Activated CD4-positive, alpha-beta T cell treated with anti-CD3 and anti-CD28 coated beads, Interleukin-2, amount 10 ng/mL, durations not matched to agents 24 days and 14 days (primary cell): Measurements from ENCODE around the gene FAT1. TPM values are rescaled to one million over a fixed set of nuclear protein-coding genes. Genes with fewer than 3 reads are reported as not detected.

Source experiments
- DNase-seq: peaks from one replicate; pipeline ENCODE4 v3.0.0; 2022
- H3K27ac Mint-ChIP-seq: one replicate; pipeline ENCODE4 v1.8.0; 2022; ENCODE audit warnings: mild to moderate bottlenecking, mixed read lengths
- H3K27me3 Mint-ChIP-seq: one replicate; pipeline ENCODE4 v1.8.0; 2022; ENCODE audit warnings: mixed read lengths
- H3K36me3 Mint-ChIP-seq: one replicate; pipeline ENCODE4 v1.8.0; 2022; ENCODE audit warnings: low read depth, mild to moderate bottlenecking, mixed read lengths
- H3K4me1 Mint-ChIP-seq: one replicate; pipeline ENCODE4 v1.8.0; 2021; ENCODE audit warnings: mixed read lengths
- H3K4me3 Mint-ChIP-seq: one replicate; pipeline ENCODE4 v1.8.0; 2022; ENCODE audit warnings: mild to moderate bottlenecking, moderate library complexity, mixed read lengths
- H3K9me3 Mint-ChIP-seq: one replicate; pipeline ENCODE4 v1.8.0; 2021; ENCODE audit warnings: mixed read lengths
- intact Hi-C: fragments of 100-400 bp; cut with micrococcal nuclease; formaldehyde crosslinking; loops from one replicate; pipeline ENCODE4 v1.15.1; 2023
- total RNA-seq: library from RNA; stranded (reverse); gene quantifications from 2 replicates; pipeline ENCODE4 v1.2.3, GENCODE V29; 2022

Gene FAT1
- total RNA-seq, 1 donor from 2014 or later = 0.07 TPM

DNA sequence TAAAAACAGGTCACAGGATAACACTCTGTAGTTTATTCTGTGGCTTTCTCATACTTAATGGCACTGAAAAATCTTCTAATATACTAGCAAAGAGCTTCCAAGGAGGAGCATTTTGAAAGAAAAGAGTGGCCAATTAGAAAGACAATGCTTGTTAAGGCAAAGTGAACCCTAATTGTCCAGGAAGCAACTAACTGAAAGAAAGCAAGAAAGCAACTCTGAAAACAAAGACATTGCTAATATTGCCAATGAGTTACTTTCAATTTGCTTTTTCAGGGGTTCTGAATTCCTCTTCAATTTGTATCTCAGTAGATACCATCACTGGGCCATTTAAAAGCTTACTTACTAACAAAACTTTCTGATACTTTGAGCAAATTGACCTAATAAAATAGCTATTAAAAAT is 89.8 kb downstream of the FAT1 start:
- Mint-ChIP-seq H3K27ac (no peak overlapping the region), H3K9me3 (no peaks in the 10 kb centered on the region), H3K4me1 (no peaks in the 10 kb centered on the region), H3K4me3 (no peak overlapping the region), H3K27me3 (no peaks in the 10 kb centered on the region), H3K36me3 (no peaks in the 10 kb centered on the region)
- intact Hi-C loops = no loop called here
- DNase-seq = no peak

DNA sequence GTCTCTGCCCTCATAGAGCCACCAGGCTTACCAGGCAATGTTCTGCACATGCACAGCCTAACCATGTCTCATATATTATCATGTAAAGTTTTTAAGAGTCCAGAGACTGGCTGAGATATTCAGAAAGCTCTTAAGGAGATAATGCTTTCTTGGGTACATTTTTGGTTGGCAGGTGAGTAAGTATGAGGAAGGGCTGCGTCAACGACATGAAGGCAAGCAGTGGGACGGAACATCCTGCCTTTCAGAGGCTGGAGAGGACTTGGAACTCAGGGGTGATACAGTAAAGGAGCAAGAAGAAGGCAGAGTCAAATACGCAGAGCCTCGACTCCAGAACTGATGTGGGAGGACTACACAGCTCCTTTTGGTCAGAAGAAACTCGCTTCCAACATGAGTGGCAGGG is 93.5 kb downstream of the FAT1 start:
- intact Hi-C loops = no loop called here
- H3K4me1 Mint-ChIP-seq = peaks cover 4% of the 10 kb centered on the region
- no peaks in the 10 kb centered on the region for H3K36me3 Mint-ChIP-seq
- no peak for DNase-seq
- no peaks in the 10 kb centered on the region for H3K9me3 Mint-ChIP-seq
- no peaks in the 10 kb centered on the region for H3K27me3 Mint-ChIP-seq
- H3K4me3 Mint-ChIP-seq = no peak overlapping the region
- H3K27ac Mint-ChIP-seq = no peak overlapping the region

DNA sequence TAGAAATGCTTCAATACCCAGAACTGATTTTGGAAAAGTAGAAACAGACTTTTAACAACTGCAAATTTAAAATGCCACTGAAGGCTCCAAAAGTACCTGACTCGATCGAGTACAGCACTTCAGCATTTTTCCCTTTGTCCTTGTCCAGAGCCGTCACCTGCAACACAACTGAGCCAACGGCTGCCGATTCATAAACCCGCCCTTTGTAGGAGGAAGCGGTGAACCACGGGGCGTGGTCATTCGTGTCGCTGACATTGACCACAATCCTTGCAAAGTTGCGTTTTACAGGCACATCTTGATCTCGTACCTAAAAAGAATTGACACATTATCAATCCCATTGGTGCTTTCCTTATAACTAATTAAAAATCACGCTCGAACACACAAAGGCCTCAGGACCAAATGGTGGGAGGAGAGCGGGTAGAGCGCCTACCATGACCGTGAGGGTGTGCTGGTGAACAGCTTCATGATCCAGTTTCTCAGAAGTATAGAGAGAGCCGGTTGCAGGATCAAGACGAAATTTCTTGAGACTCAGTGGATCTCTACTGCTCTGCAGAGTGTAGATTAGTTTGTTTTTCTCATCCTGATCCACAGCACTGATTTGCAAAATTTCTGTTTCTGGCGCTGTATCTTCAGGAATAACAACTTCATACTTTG is 95.5 kb downstream of the FAT1 start:
- intact Hi-C loops = no loop called here
- H3K36me3 Mint-ChIP-seq = no peaks in the 10 kb centered on the region
- H3K4me1 Mint-ChIP-seq = peaks cover 4% of the 10 kb centered on the region
- DNase-seq = peak; percentile 64
- H3K27me3 Mint-ChIP-seq = no peaks in the 10 kb centered on the region
- H3K4me3 Mint-ChIP-seq = no peak overlapping the region
- H3K27ac Mint-ChIP-seq = no peak overlapping the region
- no peaks in the 10 kb centered on the region for H3K9me3 Mint-ChIP-seq

DNA sequence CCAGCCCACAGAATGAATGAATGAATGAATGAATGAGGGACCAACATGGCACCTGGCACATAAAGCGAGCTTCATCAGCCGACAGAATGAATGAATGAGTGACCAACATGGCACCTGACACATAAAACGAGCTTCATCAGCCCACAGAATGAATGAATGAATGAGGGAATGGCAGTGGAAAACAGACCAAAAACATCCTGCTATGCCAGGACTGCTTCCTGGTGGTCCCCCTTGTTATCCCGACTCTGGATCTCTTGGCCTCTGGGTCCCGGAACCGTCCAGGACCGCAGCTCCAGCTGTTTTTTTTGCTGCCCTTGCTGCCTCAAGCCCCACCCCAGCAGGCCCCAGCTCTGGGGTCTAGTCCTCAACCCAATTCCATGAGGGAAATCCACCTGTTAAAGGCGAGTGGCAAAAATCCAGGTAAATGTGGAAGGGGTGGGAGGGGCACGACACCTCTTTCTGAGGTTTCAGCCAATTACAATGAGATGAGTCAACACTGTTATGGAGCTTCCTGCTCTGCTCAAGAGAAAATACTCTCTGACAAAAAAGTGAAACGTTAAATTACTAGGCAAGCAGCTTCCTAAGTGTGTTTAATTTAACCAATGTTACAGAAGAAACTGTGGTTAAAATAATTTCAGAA is 96.3 kb downstream of the FAT1 start:
- no peak for DNase-seq
- intact Hi-C loops = no loop called here
- no peaks in the 10 kb centered on the region for H3K27me3 Mint-ChIP-seq
- no peaks in the 10 kb centered on the region for H3K36me3 Mint-ChIP-seq
- H3K9me3 Mint-ChIP-seq = no peaks in the 10 kb centered on the region
- H3K4me1 Mint-ChIP-seq = peaks cover 4% of the 10 kb centered on the region
- no peak overlapping the region for H3K4me3 Mint-ChIP-seq
- H3K27ac Mint-ChIP-seq = no peak overlapping the region

DNA sequence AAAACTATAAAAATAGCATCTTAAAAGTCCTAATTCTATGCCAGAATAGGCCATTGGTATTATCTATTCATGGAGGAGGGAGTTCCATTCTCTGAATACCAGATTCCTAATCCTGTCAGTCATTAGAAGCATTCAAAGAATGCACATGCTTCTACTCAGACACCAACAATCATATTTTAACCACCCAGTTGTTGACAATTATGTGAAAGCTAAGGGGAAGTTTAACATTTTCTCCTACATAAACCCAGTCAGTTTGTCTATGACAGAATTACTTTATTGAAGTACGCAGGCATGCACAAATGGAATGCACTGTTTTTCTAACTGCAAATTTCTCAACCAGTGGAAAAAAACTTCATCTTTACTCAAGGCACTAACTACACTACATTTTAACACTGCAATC is 98.7 kb downstream of the FAT1 start:
- Mint-ChIP-seq H3K9me3 (peaks cover 6% of the 10 kb centered on the region), H3K27me3 (no peaks in the 10 kb centered on the region), H3K27ac (no peak overlapping the region), H3K4me1 (peaks cover 4% of the 10 kb centered on the region), H3K36me3 (no peaks in the 10 kb centered on the region), H3K4me3 (no peak overlapping the region)
- DNase-seq = no peak
- intact Hi-C loops = no loop called here

DNA sequence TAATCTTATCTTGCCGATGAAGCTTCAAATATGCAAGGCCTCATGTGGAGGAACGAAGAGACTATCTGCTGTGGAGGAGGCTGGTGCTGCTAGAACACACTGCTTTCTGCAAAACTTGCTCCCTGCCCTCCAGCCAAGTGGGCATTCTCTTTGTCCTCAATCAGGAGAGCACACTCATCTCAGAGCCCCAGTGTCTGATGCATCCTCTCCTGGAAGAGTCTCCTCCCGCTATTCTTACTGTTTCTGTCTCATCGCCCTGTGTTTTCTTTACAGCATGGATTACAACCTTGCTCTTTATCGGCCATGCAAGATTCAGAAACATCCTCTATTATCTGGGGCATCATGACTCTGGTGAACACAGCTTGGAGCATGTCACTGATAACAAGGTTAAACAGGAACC is 100.1 kb downstream of the FAT1 start:
- Mint-ChIP-seq H3K27me3 (no peaks in the 10 kb centered on the region), H3K4me1 (peaks cover 4% of the 10 kb centered on the region), H3K36me3 (no peaks in the 10 kb centered on the region), H3K4me3 (no peak overlapping the region), H3K9me3 (peaks cover 6% of the 10 kb centered on the region), H3K27ac (no peak overlapping the region)
- peak; percentile 40 for DNase-seq
- intact Hi-C loops = no loop called here

DNA sequence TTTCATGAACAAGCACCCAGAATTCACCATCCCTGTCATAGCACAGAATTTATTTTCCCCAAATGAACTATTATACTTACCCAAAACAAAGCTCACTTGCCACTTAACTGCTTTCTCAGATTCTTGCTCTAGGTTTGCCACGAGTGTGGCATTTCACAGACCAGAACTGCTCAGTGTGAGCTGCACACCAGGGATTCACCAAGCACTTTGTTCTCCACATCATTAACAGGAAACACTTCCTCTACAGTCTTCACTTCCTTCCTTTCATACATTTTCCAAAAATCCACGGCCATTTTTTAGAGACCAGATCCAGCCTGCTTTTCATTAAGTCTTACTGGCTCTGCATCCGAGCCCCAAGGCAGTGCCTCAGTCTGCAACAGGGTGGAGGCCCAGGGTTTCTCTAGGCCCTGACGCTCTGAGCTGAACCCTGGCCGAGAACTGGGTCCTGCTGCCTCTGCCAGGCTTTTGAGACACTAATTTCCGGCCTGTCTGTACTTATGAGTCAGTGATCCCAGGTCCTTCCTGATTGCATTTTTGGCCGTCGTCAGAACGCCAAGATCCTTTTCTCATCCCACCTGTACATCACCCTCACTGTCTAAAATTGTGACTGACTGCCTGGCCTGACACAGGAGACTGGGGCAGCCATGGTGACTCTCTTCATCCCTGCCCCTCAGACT is 100.7 kb downstream of the FAT1 start:
- peak; percentile 13 for DNase-seq
- H3K9me3 Mint-ChIP-seq = peaks cover 6% of the 10 kb centered on the region
- no peak overlapping the region for H3K4me3 Mint-ChIP-seq
- H3K27ac Mint-ChIP-seq = no peak overlapping the region
- peaks cover 2% of the 10 kb centered on the region for H3K4me1 Mint-ChIP-seq
- intact Hi-C loops = no loop called here
- H3K27me3 Mint-ChIP-seq = no peaks in the 10 kb centered on the region
- H3K36me3 Mint-ChIP-seq = no peaks in the 10 kb centered on the region

DNA sequence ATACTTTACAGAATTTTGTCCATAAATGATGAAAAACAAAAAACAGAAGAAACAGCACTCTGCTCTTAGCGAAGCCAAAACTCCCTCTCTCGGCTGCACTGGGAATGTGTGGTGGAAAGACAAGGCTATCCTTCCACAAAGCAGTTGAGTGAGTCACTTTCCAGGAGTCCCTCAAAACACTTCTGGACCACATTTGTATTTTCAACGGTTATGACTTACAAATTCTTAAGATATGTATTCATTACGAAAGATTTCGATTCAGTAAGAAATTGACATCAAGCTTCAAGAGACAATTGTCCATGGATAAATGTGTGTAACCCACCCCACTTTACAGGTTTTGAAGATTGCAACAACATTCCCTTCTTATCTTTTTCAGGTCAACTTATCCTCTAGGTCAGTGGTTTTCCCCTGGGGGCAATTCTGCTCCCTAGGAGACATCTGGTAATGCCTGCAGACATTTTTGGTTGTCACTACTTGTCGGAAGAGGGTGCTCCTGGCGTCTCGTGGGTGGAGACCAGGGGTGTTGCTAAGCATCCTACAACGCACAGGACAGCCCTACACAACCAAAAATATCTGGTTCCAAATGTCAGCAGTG is 101.6 kb downstream of the FAT1 start:
- H3K4me1 Mint-ChIP-seq = no peaks in the 10 kb centered on the region
- intact Hi-C loops = no loop called here
- peaks cover 6% of the 10 kb centered on the region for H3K9me3 Mint-ChIP-seq
- H3K27ac Mint-ChIP-seq = no peak overlapping the region
- no peaks in the 10 kb centered on the region for H3K36me3 Mint-ChIP-seq
- DNase-seq = peak; percentile 24
- H3K27me3 Mint-ChIP-seq = no peaks in the 10 kb centered on the region
- no peak overlapping the region for H3K4me3 Mint-ChIP-seq

DNA sequence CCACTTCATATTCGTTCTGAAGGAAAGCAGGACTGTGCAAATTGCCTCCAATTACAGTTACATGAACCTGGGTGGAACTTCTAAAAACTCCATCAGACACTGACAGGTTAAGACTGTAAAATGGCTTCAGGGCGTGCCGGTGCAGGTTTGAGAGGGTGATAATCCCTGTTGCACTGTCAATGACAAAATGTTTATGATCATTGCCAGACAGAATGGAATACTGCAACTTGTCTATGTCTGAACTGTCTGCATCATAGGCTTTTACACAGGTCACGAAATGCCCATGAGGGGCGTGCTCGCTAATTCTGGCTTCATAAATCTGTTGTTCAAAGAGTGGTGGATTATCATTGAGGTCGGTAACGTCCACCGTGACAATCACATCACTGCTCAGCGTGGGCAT is 104.6 kb downstream of the FAT1 start:
- H3K4me1 Mint-ChIP-seq = no peaks in the 10 kb centered on the region
- H3K27me3 Mint-ChIP-seq = no peaks in the 10 kb centered on the region
- DNase-seq = no peak
- H3K4me3 Mint-ChIP-seq = no peak overlapping the region
- peaks cover 6% of the 10 kb centered on the region for H3K9me3 Mint-ChIP-seq
- no peaks in the 10 kb centered on the region for H3K36me3 Mint-ChIP-seq
- H3K27ac Mint-ChIP-seq = no peak overlapping the region
- intact Hi-C loops = no loop called here

DNA sequence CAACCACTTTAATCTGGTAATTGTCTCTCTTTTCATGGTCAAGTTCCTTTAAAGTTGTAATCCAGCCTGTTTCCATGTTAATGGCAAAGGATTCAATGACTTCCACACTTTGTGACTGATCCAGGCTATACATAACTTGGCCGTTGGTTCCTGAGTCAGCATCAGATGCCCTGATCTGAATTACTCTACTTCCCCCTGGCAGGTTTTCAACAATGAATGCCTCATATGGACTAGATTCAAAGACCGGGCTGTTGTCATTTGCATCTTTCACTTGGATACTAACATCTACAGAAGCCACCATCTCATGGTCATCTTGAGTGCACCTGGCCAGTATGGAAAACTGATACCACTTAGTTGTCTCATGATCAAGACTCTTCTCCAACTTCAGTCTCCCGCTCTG is 105.7 kb downstream of the FAT1 start:
- no peaks in the 10 kb centered on the region for H3K36me3 Mint-ChIP-seq
- no peak overlapping the region for H3K27ac Mint-ChIP-seq
- H3K9me3 Mint-ChIP-seq = peaks cover 6% of the 10 kb centered on the region
- no peaks in the 10 kb centered on the region for H3K4me1 Mint-ChIP-seq
- H3K4me3 Mint-ChIP-seq = no peak overlapping the region
- no peaks in the 10 kb centered on the region for H3K27me3 Mint-ChIP-seq
- intact Hi-C loops = no loop called here
- DNase-seq = peak; percentile 13

DNA sequence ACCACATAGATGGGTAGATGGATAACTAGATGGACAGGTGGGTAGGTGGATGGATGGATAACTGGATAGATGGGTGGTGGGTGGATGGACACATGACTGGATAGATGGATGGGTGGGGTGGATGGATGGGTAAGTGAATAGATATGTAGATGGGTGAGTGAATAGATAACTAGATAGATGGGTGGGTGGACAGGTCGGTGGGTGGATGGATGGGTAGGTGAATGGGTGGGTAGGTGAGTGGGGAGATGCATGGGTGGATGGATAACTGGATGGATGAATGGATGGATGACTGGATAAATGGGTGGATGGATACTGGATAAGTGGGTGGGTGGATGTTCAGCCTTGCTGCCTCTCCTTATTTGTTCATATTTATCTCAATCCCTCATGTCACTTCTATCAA is 116.2 kb downstream of the FAT1 start:
- Mint-ChIP-seq H3K4me1 (no peaks in the 10 kb centered on the region), H3K27ac (no peak overlapping the region), H3K27me3 (no peaks in the 10 kb centered on the region), H3K4me3 (no peak overlapping the region), H3K9me3 (peaks cover 7% of the 10 kb centered on the region), H3K36me3 (no peaks in the 10 kb centered on the region)
- intact Hi-C loops = no loop called here
- DNase-seq = no peak

DNA sequence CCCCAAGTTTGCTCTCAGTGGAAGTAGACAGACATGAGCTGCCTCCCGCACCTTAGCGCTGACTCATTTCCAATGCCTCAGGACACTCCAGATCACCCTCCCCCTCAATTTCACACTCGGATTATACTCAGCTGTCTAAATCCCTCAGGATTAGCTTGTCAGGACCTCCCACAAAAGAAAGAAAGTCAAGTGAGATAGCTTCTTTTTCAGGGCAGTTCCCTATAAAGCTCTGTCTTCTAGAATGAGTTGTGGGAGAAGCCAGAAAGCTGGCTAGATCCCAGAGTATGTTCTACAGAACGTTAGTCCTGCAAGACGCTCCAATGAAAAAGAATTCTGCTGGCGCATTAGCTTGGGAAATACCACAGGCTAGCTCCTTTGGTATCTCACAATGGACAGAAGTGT is 117.1 kb downstream of the FAT1 start:
- Mint-ChIP-seq H3K4me3 (no peak overlapping the region), H3K9me3 (peaks cover 7% of the 10 kb centered on the region), H3K4me1 (no peaks in the 10 kb centered on the region), H3K27ac (no peak overlapping the region), H3K36me3 (no peaks in the 10 kb centered on the region), H3K27me3 (no peaks in the 10 kb centered on the region)
- DNase-seq = no peak
- intact Hi-C loops = no loop called here

DNA sequence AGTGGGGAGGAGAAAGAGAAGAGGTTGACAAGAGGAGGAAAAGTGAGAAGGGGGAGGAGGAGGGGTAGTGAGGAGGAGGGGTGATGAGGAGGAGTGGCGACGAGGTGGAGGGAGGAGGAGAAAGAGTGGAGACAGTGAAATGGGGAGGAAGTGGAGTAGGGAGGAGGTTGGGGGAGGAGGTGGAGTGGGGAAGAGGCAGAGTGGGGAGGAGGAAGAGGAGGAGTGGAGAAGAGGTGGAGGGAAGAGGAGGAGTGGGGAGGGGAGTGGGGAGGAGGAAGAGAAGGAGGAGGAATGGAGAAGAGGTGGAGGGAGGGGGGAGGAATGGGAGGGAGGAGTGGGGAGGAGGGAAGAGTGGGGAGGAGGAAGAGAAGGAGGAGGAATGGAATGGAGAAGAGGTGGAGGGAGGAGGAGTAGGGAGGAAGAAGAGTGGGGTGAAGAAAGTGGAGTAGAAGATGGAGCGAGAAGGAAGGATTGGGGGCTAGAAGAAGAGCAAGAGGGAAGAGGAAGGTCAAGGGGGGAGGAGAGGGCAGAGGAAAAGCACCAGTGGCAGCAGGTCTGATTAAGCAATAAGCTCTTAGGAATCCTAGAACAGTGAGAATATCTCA is 118.3 kb downstream of the FAT1 start:
- Mint-ChIP-seq H3K9me3 (peaks cover 7% of the 10 kb centered on the region), H3K4me1 (no peaks in the 10 kb centered on the region), H3K36me3 (no peaks in the 10 kb centered on the region), H3K4me3 (no peak overlapping the region), H3K27ac (no peak overlapping the region), H3K27me3 (no peaks in the 10 kb centered on the region)
- intact Hi-C loops = no loop called here
- no peak for DNase-seq
